ENCODE results near the gene KLRG1.

GRCh38 chr12:8958066-8958465 is 31.3 kb upstream of the KLRG1 start:
- TF ChIP-seq POLR2A (IDR thresholded peaks at IDR 0.05; ENCODE audit: low read length) (no peak), GATA1 (IDR thresholded peaks at IDR 0.05; ENCODE audit: low read depth, low read length) (no peak)

Measured in erythroblast (primary cell).